ENCODE results near the gene OR10A6. TPM values are rescaled to one million over a fixed set of nuclear protein-coding genes. Genes with fewer than 3 reads are reported as not detected.

The OR10A6 gene
- total and polyA plus RNA-seq, 2 experiments from 2014 or later: not detected

GRCh38 chr11:7911011-7911410 lies 20.1 kb downstream of the OR10A6 start:
- Histone ChIP-seq H3K27ac (no peak overlapping the region), H3K79me2 (no peaks in the 10 kb centered on the region), H2AFZ (no peak overlapping the region), H3K9me3 (ENCODE audit: low read depth) (no peaks in the 10 kb centered on the region), H3K4me2 (no peak overlapping the region), H3K4me1 (ENCODE audit: insufficient read depth) (peaks cover 7% of the 10 kb centered on the region), H3K9me2 (replicated peaks; ENCODE audit: insufficient read depth) (no peaks in the 10 kb centered on the region), H3K27me3 (no peaks in the 10 kb centered on the region), H3K36me3 (replicated peaks; ENCODE audit: insufficient read depth, low read depth) (no peaks in the 10 kb centered on the region), H4K20me1 (ENCODE audit: insufficient read depth, poor library complexity, severe bottlenecking) (no peaks in the 10 kb centered on the region), H3K4me3 (no peak overlapping the region)
- TF ChIP-seq CTCF (IDR thresholded peaks at IDR 0.05; ENCODE audit: poor library complexity): no peak
- TF ChIP-seq EZH2 (IDR thresholded peaks at IDR 0.05; ENCODE audit: borderline replicate concordance): no peak
- TF ChIP-seq EZH2phosphoT487 (IDR thresholded peaks at IDR 0.05; ENCODE audit: low read depth, severe bottlenecking, unreplicated experiment): no peak
- DNase-seq (ENCODE audit: low spot score): no peak

GRCh38 chr11:7910286-7910788 lies 20.7 kb downstream of the OR10A6 start:
- Histone ChIP-seq H2AFZ (no peak overlapping the region), H3K27ac (no peak overlapping the region), H3K9me3 (ENCODE audit: low read depth) (no peaks in the 10 kb centered on the region), H3K79me2 (no peaks in the 10 kb centered on the region), H3K4me3 (no peak overlapping the region), H3K4me1 (ENCODE audit: insufficient read depth) (peaks cover 14% of the 10 kb centered on the region), H3K27me3 (no peaks in the 10 kb centered on the region), H3K9me2 (replicated peaks; ENCODE audit: insufficient read depth) (no peaks in the 10 kb centered on the region), H3K4me2 (no peak overlapping the region), H4K20me1 (ENCODE audit: insufficient read depth, poor library complexity, severe bottlenecking) (no peaks in the 10 kb centered on the region), H3K36me3 (replicated peaks; ENCODE audit: insufficient read depth, low read depth) (no peaks in the 10 kb centered on the region)
- no peak for TF ChIP-seq EZH2phosphoT487 (IDR thresholded peaks at IDR 0.05; ENCODE audit: low read depth, severe bottlenecking, unreplicated experiment)
- no peak for TF ChIP-seq CTCF (IDR thresholded peaks at IDR 0.05; ENCODE audit: poor library complexity)
- TF ChIP-seq EZH2 (IDR thresholded peaks at IDR 0.05; ENCODE audit: borderline replicate concordance): no peak
- no peak for DNase-seq (ENCODE audit: low spot score)
- 53% methylated on average over 2 of the region's 2 CpGs for WGBS (ENCODE audit: low lambda C conversion rate, missing lambda C conversion rate)

- Histone ChIP-seq H3K9me3 (ENCODE audit: low read depth) (no peaks in the 10 kb centered on the region), H3K36me3 (replicated peaks; ENCODE audit: insufficient read depth, low read depth) (no peaks in the 10 kb centered on the region), H4K20me1 (ENCODE audit: insufficient read depth, poor library complexity, severe bottlenecking) (no peaks in the 10 kb centered on the region), H3K4me3 (no peak overlapping the region), H3K27ac (no peak overlapping the region), H2AFZ (no peak overlapping the region), H3K4me1 (ENCODE audit: insufficient read depth) (peaks cover 16% of the 10 kb centered on the region), H3K4me2 (no peak overlapping the region), H3K9me2 (replicated peaks; ENCODE audit: insufficient read depth) (no peaks in the 10 kb centered on the region), H3K27me3 (no peaks in the 10 kb centered on the region), H3K79me2 (no peaks in the 10 kb centered on the region)
- 24% methylated on average over 2 of the region's 2 CpGs for WGBS (ENCODE audit: low lambda C conversion rate, missing lambda C conversion rate)
- TF ChIP-seq EZH2 (IDR thresholded peaks at IDR 0.05; ENCODE audit: borderline replicate concordance): no peak
- TF ChIP-seq CTCF (IDR thresholded peaks at IDR 0.05; ENCODE audit: poor library complexity): no peak
- no peak for TF ChIP-seq EZH2phosphoT487 (IDR thresholded peaks at IDR 0.05; ENCODE audit: low read depth, severe bottlenecking, unreplicated experiment)
- DNase-seq (ENCODE audit: low spot score): no peak
Observed at GRCh38 chr11:7909585-7910285, 21.3 kb downstream of the OR10A6 start.

Data from hepatocyte (in vitro differentiated cells).